Fibroblast of mammary gland (primary cell): ENCODE measurements around the gene TCAP.
"Not testable (repeated sequence)": the region's sequence is repeated elsewhere in the genome, so short reads cannot be mapped to it uniquely, and the experiment has no call there.

Experiments used
- DNase-seq: peaks from one replicate; pipeline ENCODE4 v3.0.0-alpha.2; 2010; ENCODE audit warnings: low read depth
- H3K4me3 ChIP-seq: 2 replicates; pipeline ENCODE4 v1.5.1; 2011; ENCODE audit warnings: low read depth, mild to moderate bottlenecking, low read length, moderate library complexity; ENCODE audit not compliant: control insufficient read depth
- TF ChIP-seq, protein P1 (sequence below): conservative IDR thresholded peaks from 2 replicates; pipeline ENCODE4 v1.5.1; 2011; ENCODE audit warnings: low read depth, low read length, inconsistent platforms; ENCODE audit not compliant: control insufficient read depth, insufficient read depth

The TCAP gene

DNA sequence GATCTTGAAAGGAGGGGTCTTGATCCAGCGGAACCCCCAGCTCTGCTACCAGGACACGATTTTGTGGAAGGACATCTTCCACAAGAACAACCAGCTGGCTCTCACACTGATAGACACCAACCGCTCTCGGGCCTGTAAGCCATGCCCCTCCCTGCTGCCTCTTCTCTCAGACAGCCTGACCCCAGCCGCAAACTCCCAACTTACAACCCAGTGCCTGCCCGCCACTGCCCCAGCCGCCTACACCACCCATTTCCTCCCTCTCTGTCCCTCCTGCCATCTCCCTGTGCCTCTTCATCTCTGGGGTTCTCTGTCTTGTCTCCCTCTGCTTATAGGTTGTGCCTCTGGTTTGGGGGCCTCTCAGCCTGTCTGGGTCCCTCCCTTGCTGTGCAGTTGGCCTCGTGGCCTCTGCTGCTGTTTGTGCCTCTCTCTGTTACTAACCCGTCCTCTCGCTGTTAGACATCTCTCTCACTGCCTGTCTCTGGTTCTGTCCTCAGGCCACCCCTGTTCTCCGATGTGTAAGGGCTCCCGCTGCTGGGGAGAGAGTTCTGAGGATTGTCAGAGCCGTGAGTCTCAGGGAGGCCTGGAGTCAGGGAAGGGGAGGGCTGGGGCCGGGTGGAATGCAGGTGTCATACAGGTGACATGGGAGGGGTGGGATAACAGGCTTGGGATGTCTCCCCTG is 44.3 kb downstream of the TCAP start:
- DNase-seq: no peak
- H3K4me3 ChIP-seq: no peak overlapping the region
- TF ChIP-seq, protein P1, sequence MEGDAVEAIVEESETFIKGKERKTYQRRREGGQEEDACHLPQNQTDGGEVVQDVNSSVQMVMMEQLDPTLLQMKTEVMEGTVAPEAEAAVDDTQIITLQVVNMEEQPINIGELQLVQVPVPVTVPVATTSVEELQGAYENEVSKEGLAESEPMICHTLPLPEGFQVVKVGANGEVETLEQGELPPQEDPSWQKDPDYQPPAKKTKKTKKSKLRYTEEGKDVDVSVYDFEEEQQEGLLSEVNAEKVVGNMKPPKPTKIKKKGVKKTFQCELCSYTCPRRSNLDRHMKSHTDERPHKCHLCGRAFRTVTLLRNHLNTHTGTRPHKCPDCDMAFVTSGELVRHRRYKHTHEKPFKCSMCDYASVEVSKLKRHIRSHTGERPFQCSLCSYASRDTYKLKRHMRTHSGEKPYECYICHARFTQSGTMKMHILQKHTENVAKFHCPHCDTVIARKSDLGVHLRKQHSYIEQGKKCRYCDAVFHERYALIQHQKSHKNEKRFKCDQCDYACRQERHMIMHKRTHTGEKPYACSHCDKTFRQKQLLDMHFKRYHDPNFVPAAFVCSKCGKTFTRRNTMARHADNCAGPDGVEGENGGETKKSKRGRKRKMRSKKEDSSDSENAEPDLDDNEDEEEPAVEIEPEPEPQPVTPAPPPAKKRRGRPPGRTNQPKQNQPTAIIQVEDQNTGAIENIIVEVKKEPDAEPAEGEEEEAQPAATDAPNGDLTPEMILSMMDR: no peak

DNA sequence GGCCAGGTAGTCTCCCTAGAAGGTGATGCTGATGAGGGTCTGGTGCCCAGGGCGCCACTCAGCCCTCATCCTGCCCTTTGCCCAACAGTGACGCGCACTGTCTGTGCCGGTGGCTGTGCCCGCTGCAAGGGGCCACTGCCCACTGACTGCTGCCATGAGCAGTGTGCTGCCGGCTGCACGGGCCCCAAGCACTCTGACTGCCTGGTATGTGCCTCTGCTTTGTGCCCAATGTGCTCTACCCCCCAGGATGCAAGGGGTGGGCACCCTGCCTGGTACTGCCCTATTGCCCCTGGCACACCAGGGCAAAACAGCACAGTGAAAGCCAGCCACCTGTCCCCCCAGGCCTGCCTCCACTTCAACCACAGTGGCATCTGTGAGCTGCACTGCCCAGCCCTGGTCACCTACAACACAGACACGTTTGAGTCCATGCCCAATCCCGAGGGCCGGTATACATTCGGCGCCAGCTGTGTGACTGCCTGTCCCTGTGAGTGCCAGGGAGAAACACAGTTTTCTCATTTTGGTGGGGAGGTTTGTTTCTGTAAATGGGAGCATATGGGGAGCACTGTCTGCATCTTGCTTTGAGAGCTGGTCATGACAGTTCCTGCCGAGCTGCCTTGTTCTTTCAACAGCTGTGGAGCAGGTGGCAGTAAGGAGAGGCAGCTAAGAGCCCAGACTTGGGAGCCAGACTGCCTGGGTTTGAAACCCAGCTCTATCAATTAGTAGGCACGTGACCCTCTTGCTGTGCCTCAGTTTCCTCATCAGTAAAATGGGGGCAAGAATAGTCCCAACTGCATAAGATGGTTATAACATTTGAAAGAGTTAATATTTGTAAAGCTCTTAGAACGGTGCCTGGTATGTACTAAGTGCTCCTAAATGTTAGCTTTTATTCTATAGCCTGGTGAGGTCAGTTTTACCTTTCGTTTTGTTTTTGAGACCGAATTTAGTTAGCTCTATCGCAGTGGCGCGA is 45.1 kb downstream of the TCAP start:
- no peak for DNase-seq
- no peak overlapping the region for H3K4me3 ChIP-seq
- TF ChIP-seq, protein P1: no peak

DNA sequence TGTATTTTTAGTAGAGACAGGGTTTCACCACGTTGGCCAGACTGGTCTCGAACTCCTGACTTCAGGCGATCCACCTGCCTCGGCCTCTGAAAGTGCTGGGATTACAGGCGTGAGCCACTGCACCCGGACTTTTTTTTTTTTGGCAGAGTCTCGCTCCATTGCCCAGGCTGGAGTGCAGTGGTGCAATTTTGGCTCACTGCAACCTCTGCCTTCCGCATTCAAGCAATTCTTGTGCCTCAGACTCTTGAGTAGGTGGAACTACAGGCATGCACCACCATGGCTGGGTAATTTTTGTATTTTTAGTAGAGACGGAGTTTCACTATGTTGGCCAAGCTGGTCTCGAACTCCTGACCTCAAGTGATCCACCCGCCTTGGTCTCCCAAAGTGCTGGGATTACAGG is 45.9 kb downstream of the TCAP start:
- not testable (repeated sequence) for H3K4me3 ChIP-seq, DNase-seq

DNA sequence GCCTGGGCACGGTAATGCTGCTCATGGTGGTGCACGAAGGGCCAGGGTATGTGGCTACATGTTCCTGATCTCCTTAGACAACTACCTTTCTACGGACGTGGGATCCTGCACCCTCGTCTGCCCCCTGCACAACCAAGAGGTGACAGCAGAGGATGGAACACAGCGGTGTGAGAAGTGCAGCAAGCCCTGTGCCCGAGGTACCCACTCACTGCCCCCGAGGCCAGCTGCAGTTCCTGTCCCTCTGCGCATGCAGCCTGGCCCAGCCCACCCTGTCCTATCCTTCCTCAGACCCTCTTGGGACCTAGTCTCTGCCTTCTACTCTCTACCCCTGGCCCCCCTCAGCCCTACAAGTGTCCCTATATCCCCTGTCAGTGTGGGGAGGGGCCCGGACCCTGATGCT is 46.7 kb downstream of the TCAP start:
- no peak for DNase-seq
- TF ChIP-seq, protein P1: no peak
- no peak overlapping the region for H3K4me3 ChIP-seq

DNA sequence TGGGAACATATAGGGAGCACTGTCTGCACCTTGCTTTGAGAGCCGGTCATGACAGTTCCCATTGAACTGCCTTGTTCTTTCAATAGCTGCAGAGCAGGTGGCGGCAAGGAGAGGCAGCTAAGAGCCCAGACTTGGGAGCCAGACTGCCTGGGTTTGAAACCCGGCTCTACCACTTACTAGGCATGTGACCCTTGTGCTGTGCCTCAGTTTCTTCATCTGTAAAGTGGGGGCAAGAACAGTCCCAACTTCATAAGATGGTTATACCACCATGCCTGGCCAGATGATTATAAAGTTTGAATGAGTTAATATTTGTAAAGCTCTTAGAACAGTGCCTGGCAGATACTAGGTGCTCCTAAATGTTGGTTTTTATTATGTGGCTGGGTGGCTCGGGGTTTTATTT is 49.1 kb downstream of the TCAP start:
- no peak for DNase-seq
- no peak overlapping the region for H3K4me3 ChIP-seq
- TF ChIP-seq, protein P1: no peak

DNA sequence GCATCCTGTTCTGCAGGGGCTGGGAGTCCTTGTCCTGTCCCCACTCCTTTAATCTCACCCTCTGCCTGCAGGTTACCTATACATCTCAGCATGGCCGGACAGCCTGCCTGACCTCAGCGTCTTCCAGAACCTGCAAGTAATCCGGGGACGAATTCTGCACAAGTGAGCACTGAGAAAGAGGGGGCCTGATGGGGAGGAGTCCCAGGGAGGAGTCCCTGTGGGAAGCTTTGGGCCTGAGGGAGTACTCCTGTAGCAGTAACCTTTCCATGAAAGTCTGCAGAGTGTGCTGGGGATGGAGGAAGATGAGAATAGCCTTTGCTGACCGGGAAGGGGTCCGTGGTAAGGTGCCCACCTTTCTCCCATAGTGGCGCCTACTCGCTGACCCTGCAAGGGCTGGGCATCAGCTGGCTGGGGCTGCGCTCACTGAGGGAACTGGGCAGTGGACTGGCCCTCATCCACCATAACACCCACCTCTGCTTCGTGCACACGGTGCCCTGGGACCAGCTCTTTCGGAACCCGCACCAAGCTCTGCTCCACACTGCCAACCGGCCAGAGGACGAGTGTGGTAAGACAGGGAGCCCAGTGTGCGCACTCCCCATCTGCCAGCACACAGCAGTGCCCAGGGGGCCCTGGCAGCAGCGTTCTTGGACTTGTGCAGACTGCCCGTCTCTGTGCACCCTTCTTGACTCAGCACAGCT is 50.4 kb downstream of the TCAP start:
- TF ChIP-seq, protein P1: no peak
- no peak for DNase-seq
- H3K4me3 ChIP-seq: no peak overlapping the region
